Measurements from ENCODE around the gene ZSCAN30.
"Not testable (repeated sequence)": the region's sequence is repeated elsewhere in the genome, so short reads cannot be mapped to it uniquely, and the experiment has no call there.

ZSCAN30 gene

GRCh38 chr18:35239314-35239713, 50.7 kb downstream of the ZSCAN30 start:
- in situ Hi-C loops (cut with MboI; ENCODE audit: low sequenced_read_pairs), result no loop called here

GRCh38 chr18:35236571-35237363, 53.3 kb downstream of the ZSCAN30 start:
- in situ Hi-C loops (cut with MboI; ENCODE audit: low sequenced_read_pairs), result no loop called here

GRCh38 chr18:35231052-35231451, 59.0 kb downstream of the ZSCAN30 start:
- in situ Hi-C loops (cut with MboI; ENCODE audit: low sequenced_read_pairs), result no loop called here

- in situ Hi-C loops (cut with MboI; ENCODE audit: low sequenced_read_pairs), result no loop called here
These were observed 62.8 kb downstream of the ZSCAN30 start for GRCh38 chr18:35227254-35227653.

- in situ Hi-C loops (cut with MboI; ENCODE audit: low sequenced_read_pairs), result no loop called here
These were observed 66.2 kb downstream of the ZSCAN30 start for GRCh38 chr18:35223797-35224196.

- in situ Hi-C loops (cut with MboI; ENCODE audit: low sequenced_read_pairs), result no loop called here
These were observed 69.6 kb downstream of the ZSCAN30 start for GRCh38 chr18:35220424-35220823.

GRCh38 chr18:35219331-35219730, 70.7 kb downstream of the ZSCAN30 start:
- in situ Hi-C loops (cut with MboI; ENCODE audit: low sequenced_read_pairs), result not testable (repeated sequence)

- in situ Hi-C loops (cut with MboI; ENCODE audit: low sequenced_read_pairs), result not testable (repeated sequence)
These were observed 73.4 kb downstream of the ZSCAN30 start for GRCh38 chr18:35216611-35217010.

- in situ Hi-C loops (cut with MboI; ENCODE audit: low sequenced_read_pairs), result no loop called here
These were observed 75.0 kb downstream of the ZSCAN30 start for GRCh38 chr18:35215026-35215425.

GRCh38 chr18:35205746-35206458, 84.1 kb downstream of the ZSCAN30 start:
- in situ Hi-C loops (cut with MboI; ENCODE audit: low sequenced_read_pairs), result not testable (repeated sequence)

GRCh38 chr18:35205199-35205712, 84.8 kb downstream of the ZSCAN30 start:
- in situ Hi-C loops (cut with MboI; ENCODE audit: low sequenced_read_pairs), result no loop called here

GRCh38 chr18:35203067-35203466, 87.0 kb downstream of the ZSCAN30 start:
- in situ Hi-C loops (cut with MboI; ENCODE audit: low sequenced_read_pairs), result no loop called here

GRCh38 chr18:35201256-35201931, 88.6 kb downstream of the ZSCAN30 start:
- in situ Hi-C loops (cut with MboI; ENCODE audit: low sequenced_read_pairs), result no loop called here
